Cardiac fibroblast (primary cell): Measurements from ENCODE around the gene METRNL.

Experiments
- DNase-seq, 2 donors: peaks; one replicate each; pipeline versions ENCODE4 v3.0.0 to v3.0.0-alpha.2; 2010; ENCODE audit warnings: low read depth in 2 of 2
- H3K4me3 ChIP-seq, 2 donors: replicated peaks in 1 of 2; 1 replicate in 1 of 2; 2 replicates in 1 of 2; pipeline ENCODE4 v1.5.1; 2011; ENCODE audit warnings: low read depth in 2 of 2, low read length in 2 of 2, mild to moderate bottlenecking in 2 of 2, moderate library complexity in 1 of 2
- CTCF ChIP-seq: IDR thresholded peaks from one replicate; pipeline ENCODE4 v1.5.1; 2011; ENCODE audit warnings: low read depth, mild to moderate bottlenecking, low read length, inconsistent platforms

Gene METRNL

GRCh38 chr17:83109386-83109785, 30.0 kb downstream of the METRNL start:
- DNase-seq: no peak
- no peak for TF ChIP-seq CTCF
- H3K4me3 ChIP-seq: no peak overlapping the region

- peak overlapping the region; percentile 19 to 41 for H3K4me3 ChIP-seq
- DNase-seq: peak; percentile 97 to 98
- TF ChIP-seq CTCF: no peak
Measured at GRCh38 chr17:83109793-83110645, 30.6 kb downstream of the METRNL start.

GRCh38 chr17:83110735-83111134, 31.3 kb downstream of the METRNL start:
- peak overlapping the region in 1 of 2 donors; percentile 41 for H3K4me3 ChIP-seq
- DNase-seq: peak; percentile 59 to 62

DNA sequence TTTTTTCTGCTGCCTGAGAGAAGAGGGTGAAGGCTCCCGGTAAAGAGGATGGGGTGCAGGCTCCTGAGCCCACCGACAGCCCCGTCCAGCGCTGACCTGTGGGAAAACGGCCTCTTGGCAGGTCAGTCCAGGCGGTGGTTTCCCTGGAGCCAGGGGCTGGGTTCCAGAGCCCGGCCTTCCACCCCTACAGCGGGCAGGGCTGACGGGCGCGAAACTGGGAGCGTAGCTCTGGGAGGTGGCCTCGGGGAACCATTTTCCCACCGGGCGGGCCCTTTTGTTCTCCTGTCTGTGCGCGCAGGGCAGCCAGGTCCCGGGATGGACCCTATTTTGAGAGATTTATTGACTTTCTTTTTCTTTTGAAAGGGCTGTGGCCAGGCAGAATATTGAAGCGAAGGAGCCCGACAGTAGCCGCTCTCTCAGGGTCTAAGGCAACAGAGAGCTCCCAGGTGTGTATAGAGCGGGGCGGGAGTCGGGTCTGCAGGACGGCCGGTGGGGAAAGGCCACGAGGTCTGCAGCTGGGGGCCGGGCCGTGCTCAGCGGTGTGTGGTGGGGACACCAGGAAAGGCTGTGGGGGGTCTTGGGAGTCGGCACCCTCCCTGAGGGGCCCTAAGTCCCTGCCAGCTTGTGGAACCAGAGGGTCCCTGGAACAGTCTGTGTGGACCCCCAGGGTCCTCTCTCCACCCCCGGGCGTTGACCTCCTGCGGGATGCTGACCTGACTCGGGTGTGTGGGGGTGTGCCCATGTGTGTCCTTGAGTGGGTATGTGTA, 32.3 kb downstream of the METRNL start:
- TF ChIP-seq CTCF: no peak
- DNase-seq: no peak
- no peak overlapping the region for H3K4me3 ChIP-seq

More at GRCh38 chr17:83110735-83111134, 31.3 kb downstream of the METRNL start:
- no peak for TF ChIP-seq CTCF

GRCh38 chr17:83113381-83113780, 34.0 kb downstream of the METRNL start:
- TF ChIP-seq CTCF: no peak
- H3K4me3 ChIP-seq: no peak overlapping the region
- DNase-seq: no peak

DNA sequence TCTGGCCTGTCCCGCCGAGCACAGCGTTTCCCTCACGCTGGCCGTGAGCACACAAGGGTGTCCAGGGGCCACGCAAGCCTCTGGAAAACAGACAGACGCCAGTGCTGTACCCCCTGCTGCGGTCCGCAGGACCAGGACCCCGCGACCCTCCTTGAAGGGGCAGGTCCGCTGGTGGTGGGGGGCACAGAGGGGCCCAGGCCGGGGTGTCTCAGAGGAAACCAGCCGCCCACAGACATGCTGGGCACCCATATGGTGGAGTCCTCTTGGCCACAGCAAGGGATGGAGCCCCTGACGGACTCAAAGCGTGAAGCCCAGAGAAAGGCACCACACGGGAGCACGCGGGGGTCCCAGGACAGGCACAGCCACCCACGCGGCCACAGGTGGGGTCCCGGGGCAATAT, 34.4 kb downstream of the METRNL start:
- DNase-seq: no peak
- H3K4me3 ChIP-seq: no peak overlapping the region
- TF ChIP-seq CTCF: no peak
